WTC11 (cell line): ENCODE results near the gene TCN1.

Experiments
- ATF3 ChIP-seq: sonication (generic); formaldehyde crosslinking; conservative IDR thresholded peaks from 2 replicates; pipeline ENCODE4 v1.8.1; 2022; ENCODE audit warnings: mild to moderate bottlenecking, missing genetic modification reagents
- CREM ChIP-seq: sonication (generic); formaldehyde crosslinking; IDR thresholded peaks from 2 replicates; pipeline ENCODE4 v1.8.1; 2022; ENCODE audit warnings: mild to moderate bottlenecking, missing genetic modification reagents, moderate library complexity
- CTCF ChIP-seq: fragments of 200-600 bp; IDR thresholded peaks from 2 replicates; pipeline ENCODE4 v1.8.0; 2022; ENCODE audit warnings: antibody characterized with exemption
- E2F5 ChIP-seq: sonication (generic); formaldehyde crosslinking; IDR thresholded peaks from 2 replicates; pipeline ENCODE4 v1.8.1; 2022; ENCODE audit warnings: mild to moderate bottlenecking, moderate library complexity, missing genetic modification reagents
- KAT7 ChIP-seq: sonication (generic); formaldehyde crosslinking; IDR thresholded peaks from 2 replicates; pipeline ENCODE4 v1.8.1; 2023; ENCODE audit warnings: missing genetic modification reagents, mild to moderate bottlenecking, borderline replicate concordance
- NR2C2 ChIP-seq: sonication (generic); formaldehyde crosslinking; IDR thresholded peaks from 2 replicates; pipeline ENCODE4 v1.8.0; 2022; ENCODE audit warnings: mild to moderate bottlenecking, missing genetic modification reagents
- TEAD4 ChIP-seq: sonication (generic); formaldehyde crosslinking; IDR thresholded peaks from 2 replicates; pipeline ENCODE4 v1.8.0; 2022; ENCODE audit warnings: mild to moderate bottlenecking, missing genetic modification reagents
- TF ChIP-seq, protein P1 (sequence below): sonication (generic); formaldehyde crosslinking; IDR thresholded peaks from 2 replicates; pipeline ENCODE4 v1.8.1; 2023; ENCODE audit warnings: mild to moderate bottlenecking, moderate library complexity, missing genetic modification reagents
- TF ChIP-seq, protein P2 (sequence below): sonication (generic); formaldehyde crosslinking; IDR thresholded peaks from 2 replicates; pipeline ENCODE4 v1.8.1; 2023; ENCODE audit warnings: mild to moderate bottlenecking, missing genetic modification reagents

DNA sequence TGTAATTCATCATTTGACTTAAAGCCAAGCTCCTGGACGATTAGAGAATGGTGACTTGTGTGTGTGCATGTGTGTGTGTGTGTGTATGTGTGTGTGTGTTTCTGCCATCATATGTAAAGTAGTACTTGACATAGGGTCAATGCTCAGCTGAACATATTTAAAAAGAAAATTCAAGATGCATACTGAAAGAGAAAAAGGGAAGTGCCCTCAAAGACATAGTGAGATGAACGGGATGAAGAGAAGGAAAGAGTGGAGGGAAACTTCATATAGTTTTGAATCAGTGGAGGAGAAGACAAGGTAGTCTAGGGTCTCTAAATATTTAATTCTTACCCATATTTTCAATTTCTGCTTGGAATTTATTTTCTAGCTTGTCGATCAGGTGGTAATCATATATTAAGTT, 4.0 kb downstream of the TCN1 start:
- no peak for TF ChIP-seq ATF3 (CRISPR knock-in tag)
- no peak for TF ChIP-seq KAT7
- TF ChIP-seq CREM, result no peak
- no peak for TF ChIP-seq CTCF
- TF ChIP-seq, protein P1, sequence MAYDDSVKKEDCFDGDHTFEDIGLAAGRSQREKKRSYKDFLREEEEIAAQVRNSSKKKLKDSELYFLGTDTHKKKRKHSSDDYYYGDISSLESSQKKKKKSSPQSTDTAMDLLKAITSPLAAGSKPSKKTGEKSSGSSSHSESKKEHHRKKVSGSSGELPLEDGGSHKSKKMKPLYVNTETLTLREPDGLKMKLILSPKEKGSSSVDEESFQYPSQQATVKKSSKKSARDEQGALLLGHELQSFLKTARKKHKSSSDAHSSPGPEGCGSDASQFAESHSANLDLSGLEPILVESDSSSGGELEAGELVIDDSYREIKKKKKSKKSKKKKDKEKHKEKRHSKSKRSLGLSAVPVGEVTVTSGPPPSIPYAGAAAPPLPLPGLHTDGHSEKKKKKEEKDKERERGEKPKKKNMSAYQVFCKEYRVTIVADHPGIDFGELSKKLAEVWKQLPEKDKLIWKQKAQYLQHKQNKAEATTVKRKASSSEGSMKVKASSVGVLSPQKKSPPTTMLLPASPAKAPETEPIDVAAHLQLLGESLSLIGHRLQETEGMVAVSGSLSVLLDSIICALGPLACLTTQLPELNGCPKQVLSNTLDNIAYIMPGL (CRISPR knock-in tag), result no peak
- no peak for TF ChIP-seq TEAD4 (CRISPR knock-in tag)
- no peak for TF ChIP-seq E2F5
- TF ChIP-seq, protein P2, sequence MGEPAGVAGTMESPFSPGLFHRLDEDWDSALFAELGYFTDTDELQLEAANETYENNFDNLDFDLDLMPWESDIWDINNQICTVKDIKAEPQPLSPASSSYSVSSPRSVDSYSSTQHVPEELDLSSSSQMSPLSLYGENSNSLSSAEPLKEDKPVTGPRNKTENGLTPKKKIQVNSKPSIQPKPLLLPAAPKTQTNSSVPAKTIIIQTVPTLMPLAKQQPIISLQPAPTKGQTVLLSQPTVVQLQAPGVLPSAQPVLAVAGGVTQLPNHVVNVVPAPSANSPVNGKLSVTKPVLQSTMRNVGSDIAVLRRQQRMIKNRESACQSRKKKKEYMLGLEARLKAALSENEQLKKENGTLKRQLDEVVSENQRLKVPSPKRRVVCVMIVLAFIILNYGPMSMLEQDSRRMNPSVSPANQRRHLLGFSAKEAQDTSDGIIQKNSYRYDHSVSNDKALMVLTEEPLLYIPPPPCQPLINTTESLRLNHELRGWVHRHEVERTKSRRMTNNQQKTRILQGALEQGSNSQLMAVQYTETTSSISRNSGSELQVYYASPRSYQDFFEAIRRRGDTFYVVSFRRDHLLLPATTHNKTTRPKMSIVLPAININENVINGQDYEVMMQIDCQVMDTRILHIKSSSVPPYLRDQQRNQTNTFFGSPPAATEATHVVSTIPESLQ, result no peak
- TF ChIP-seq NR2C2, result no peak
